ENCODE measurements around the gene KCNJ16.

KCNJ16 gene

DNA sequence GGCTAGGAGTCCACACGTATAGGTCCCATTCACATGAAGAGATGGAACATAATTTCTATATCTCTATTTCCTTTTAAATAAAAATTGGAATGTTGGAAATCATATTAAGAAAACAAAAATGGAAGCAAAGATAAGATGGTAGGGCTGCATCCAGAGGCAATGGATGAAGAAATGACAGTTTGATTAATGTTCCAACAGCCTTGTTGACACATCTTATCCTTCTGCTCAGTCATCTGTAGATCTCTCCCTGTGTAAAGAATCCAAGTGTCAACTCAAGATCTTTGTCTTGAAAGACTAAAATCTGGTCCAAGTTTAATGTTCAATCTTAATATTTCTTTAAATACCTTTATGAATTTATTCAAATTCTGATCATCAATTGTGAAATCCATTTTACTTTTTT is 86.5 kb downstream of the KCNJ16 start:
- H3K27ac ChIP-seq, result no peak overlapping the region
- CTCF ChIA-PET, result no interaction called here
- TF ChIP-seq, protein P1, sequence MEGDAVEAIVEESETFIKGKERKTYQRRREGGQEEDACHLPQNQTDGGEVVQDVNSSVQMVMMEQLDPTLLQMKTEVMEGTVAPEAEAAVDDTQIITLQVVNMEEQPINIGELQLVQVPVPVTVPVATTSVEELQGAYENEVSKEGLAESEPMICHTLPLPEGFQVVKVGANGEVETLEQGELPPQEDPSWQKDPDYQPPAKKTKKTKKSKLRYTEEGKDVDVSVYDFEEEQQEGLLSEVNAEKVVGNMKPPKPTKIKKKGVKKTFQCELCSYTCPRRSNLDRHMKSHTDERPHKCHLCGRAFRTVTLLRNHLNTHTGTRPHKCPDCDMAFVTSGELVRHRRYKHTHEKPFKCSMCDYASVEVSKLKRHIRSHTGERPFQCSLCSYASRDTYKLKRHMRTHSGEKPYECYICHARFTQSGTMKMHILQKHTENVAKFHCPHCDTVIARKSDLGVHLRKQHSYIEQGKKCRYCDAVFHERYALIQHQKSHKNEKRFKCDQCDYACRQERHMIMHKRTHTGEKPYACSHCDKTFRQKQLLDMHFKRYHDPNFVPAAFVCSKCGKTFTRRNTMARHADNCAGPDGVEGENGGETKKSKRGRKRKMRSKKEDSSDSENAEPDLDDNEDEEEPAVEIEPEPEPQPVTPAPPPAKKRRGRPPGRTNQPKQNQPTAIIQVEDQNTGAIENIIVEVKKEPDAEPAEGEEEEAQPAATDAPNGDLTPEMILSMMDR (conservative IDR thresholded peaks at IDR 0.05; ENCODE audit: low read depth), result no peak
- POLR2A ChIA-PET (ENCODE audit: low non-redundant PET), result no interaction called here
- no peak for DNase-seq (ENCODE audit: low spot score)

DNA sequence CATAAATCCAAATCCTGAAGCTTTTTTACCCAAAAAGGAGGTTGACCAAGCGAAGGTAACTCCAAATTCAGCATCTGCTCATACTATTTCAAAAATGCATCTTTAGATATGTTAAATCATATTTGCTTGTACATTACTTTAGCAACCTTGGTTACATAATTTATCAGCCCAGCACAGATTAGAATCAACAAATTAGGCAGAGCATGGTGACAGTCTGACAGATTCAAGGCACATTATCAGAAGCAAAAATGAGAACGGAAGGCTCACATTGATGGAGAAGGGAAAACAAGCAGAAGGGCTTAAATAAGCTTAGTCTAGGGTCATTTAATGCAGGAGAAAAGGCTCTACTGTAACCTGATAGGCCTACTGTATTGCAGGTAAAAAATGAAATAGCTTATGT is 90.4 kb downstream of the KCNJ16 start:
- TF ChIP-seq, protein P1 (conservative IDR thresholded peaks at IDR 0.05; ENCODE audit: low read depth), result no peak
- CTCF ChIA-PET, result interaction anchor here (0.5 kb wide), 1 partner anchor 22 kb away, joined by 3 read pairs; no protein-coding TSS in a partner anchor
- H3K27ac ChIP-seq, result no peak overlapping the region
- POLR2A ChIA-PET (ENCODE audit: low non-redundant PET), result no interaction called here
- no peak for DNase-seq (ENCODE audit: low spot score)

DNA sequence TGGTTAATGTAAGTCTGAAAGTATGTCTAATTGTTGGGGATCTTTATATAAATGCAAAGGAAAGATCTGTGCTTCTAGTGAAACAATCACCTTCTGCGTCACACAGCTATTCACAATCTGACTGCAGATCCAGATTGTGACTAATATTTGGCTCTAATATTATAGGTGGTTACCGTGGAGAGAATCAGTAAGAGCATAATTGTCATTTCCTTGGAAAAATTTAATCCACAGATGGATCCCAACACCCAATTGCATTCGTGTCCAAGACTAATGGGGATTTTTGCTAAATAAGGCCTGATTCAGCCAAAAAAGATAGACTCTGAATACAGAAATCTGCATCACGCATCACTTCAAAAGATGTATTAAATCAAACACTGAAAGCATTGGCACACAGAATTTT is 91.6 kb downstream of the KCNJ16 start:
- ChIA-PET POLR2A (ENCODE audit: low non-redundant PET) (no interaction called here), CTCF (interaction anchor here (0.6 to 1.6 kb wide), 2 partner anchors 94 to 560 kb away, joined by 5 to 6 read pairs; no protein-coding TSS in a partner anchor)
- H3K27ac ChIP-seq, result no peak overlapping the region
- TF ChIP-seq, protein P1 (conservative IDR thresholded peaks at IDR 0.05; ENCODE audit: low read depth), result no peak
- no peak for DNase-seq (ENCODE audit: low spot score)

DNA sequence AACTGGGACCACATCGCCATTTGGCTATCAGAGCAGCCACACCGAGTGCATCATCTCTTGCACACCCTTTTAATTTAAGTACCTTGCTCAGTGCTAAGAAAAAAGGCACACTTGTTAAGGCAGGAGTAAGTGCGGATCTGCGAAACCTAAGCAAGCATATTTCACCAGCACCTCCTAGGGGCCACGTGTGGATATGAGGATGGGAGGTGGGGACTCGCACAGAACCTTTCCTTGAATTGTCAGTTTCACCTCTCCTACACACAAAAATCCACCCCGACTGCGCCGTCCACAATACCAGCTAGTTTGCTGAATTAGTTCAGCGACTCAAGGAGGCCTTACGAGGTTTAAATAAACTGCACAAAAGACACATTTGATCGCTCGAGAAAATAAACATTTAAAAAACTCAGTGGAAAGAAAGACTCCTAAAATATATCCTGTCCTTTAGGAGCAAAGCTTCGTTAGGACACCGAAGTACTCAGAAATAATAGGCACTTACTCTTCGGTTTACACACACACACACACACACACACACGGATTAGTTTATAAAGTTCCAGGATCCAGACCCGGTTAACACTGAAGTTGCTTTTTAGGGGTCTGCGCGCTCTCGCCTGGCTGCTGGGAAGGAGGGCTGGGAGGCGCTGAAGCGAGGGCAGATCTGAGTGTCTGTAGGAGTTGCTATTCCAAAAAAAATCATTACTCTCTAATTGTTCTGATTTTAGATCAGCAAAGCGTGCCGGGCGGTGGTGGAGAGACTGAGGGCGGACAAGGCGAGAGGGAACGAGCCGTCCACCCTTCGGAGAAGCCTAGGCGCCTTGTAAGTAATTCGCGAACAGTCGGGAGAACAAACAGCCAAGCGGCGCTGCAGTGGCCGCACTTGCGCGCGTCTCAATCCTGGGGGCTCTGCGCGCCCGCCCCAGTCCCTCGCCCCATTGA is 93.3 kb downstream of the KCNJ16 start:
- H3K27ac ChIP-seq, result peak overlapping the region; percentile 80
- no peak for DNase-seq (ENCODE audit: low spot score)
- POLR2A ChIA-PET (ENCODE audit: low non-redundant PET), result no interaction called here
- CTCF ChIA-PET, result interaction anchor here (1.6 kb wide), 1 partner anchor 561 kb away, joined by 5 read pairs; no protein-coding TSS in a partner anchor
- TF ChIP-seq, protein P1 (conservative IDR thresholded peaks at IDR 0.05; ENCODE audit: low read depth), result peak; percentile 72

DNA sequence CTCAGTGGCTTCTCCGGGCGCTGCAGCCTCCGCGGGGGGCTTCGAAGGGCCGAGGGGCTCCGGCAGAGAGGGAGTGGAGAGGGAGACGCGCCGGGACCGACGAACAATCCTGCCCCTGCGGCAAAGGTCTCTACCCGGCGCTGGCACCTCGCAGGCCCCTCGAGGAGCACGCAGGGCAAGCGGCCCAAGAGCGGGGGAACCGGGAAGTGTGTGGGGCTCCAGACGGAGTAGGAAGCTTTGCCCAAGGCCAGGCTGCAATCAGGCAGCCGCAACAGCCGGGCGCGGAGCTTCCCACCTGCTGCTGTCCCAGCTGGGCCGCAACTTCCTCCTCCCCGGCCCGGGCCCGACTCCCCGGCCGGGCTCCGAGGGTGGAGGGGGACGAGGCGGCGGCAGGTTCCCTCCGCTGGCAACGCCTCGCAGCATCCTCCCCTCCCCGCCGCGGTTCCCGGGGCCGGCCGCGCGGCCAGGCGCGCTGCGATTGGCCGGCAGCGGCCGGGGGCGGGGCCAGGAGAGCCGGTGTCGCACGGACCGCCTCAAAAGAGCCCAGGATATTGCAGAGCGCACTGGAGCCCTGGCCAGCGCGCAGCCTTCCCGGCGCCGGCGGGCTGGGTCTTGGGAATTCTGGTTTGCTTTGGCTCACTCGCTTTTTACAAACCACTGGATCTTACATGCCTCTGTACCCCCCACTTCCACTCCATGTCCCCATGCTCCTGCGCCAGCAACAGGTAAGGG is 94.1 kb downstream of the KCNJ16 start, which contains the start of gene KCNJ2:
Gene KCNJ2, plus strand, starts transcription at position 556 of the 732 bp plus-strand sequence. CDS start 5,508 bp downstream, outside the sequence.
- TF ChIP-seq, protein P1 (conservative IDR thresholded peaks at IDR 0.05; ENCODE audit: low read depth), result no peak
- ChIA-PET POLR2A (ENCODE audit: low non-redundant PET) (no interaction called here), CTCF (interaction anchor here (0.6 kb wide), 1 partner anchor 59 kb away, joined by 3 read pairs; no protein-coding TSS in a partner anchor)
- peak within 1 kb of the TSS; percentile 80 for H3K27ac ChIP-seq
- DNase-seq (ENCODE audit: low spot score), result peak; percentile 82
